ENCODE data around the gene PEDS1. TPM values are rescaled to one million over a fixed set of nuclear protein-coding genes. Genes with fewer than 3 reads are reported as not detected.

The PEDS1 gene
- total and polyA plus RNA-seq, 2 of the 13 experiments (the other 11 are each of a cell fraction or from before 2014, with no cell fraction given), result 30.5 to 93.9 TPM

GRCh38 chr20:50112512-50113419, 40.8 kb downstream of the PEDS1 start, which contains the start of gene UBE2V1 (continued):
- TF ChIP-seq ZNF136 (CRISPR knock-in tag; IDR thresholded peaks at IDR 0.05; ENCODE audit: low read depth) (peak; percentile 38; the same call in 1 of the 2 replicates), MEIS2 (CRISPR knock-in tag; IDR thresholded peaks at IDR 0.05) (peak; percentile 84), ZEB1 (IDR thresholded peaks at IDR 0.05; ENCODE audit: insufficient replicate concordance, low read depth) (no peak), SMARCC2 (IDR thresholded peaks at IDR 0.05) (no peak), IKZF4 (CRISPR knock-in tag; IDR thresholded peaks at IDR 0.05; ENCODE audit: borderline replicate concordance, low read depth, not compliant biosample characterization) (peak; percentile 89), ZNF143 (CRISPR knock-in tag; IDR thresholded peaks at IDR 0.05) (peak; percentile 66), ARNT2 (CRISPR knock-in tag; IDR thresholded peaks at IDR 0.05; ENCODE audit: low read depth) (peak; percentile 97), TEF (CRISPR knock-in tag; IDR thresholded peaks at IDR 0.05) (0 out of 2 replicates have a peak, but pooled peaks have one; percentile 54), NFE2 (CRISPR knock-in tag; IDR thresholded peaks at IDR 0.05) (no peak), ZFP36L2 (CRISPR knock-in tag; IDR thresholded peaks at IDR 0.05) (0 out of 2 replicates have a peak, but pooled peaks have one; percentile 64), ZNF326 (CRISPR knock-in tag; IDR thresholded peaks at IDR 0.05; ENCODE audit: borderline replicate concordance) (no peak), HOXA5 (CRISPR knock-in tag; IDR thresholded peaks at IDR 0.05) (peak; percentile 69), ZNF781 (CRISPR knock-in tag; IDR thresholded peaks at IDR 0.05; ENCODE audit: borderline replicate concordance, not compliant biosample characterization) (no peak), ZNF737 (CRISPR knock-in tag; IDR thresholded peaks at IDR 0.05; ENCODE audit: borderline replicate concordance) (0 out of 2 replicates have a peak, but pooled peaks have one; percentile 64), ZNF800 (CRISPR knock-in tag; IDR thresholded peaks at IDR 0.05) (peak; percentile 71; the same call in 1 of the 2 replicates), ZNF512 (CRISPR knock-in tag; IDR thresholded peaks at IDR 0.05) (0 out of 2 replicates have a peak, but pooled peaks have one; percentile 35)
- TF ChIP-seq, protein P1, sequence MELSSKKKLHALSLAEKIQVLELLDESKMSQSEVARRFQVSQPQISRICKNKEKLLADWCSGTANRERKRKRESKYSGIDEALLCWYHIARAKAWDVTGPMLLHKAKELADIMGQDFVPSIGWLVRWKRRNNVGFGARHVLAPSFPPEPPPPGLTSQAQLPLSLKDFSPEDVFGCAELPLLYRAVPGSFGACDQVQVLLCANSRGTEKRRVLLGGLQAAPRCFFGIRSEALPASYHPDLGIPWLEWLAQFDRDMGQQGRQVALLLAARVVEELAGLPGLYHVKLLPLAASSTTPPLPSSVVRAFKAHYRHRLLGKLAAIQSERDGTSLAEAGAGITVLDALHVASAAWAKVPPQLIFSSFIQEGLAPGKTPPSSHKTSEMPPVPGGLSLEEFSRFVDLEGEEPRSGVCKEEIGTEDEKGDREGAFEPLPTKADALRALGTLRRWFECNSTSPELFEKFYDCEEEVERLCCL (CRISPR knock-in tag; IDR thresholded peaks at IDR 0.05; ENCODE audit: borderline replicate concordance), result no peak
- TF ChIP-seq, protein P2, sequence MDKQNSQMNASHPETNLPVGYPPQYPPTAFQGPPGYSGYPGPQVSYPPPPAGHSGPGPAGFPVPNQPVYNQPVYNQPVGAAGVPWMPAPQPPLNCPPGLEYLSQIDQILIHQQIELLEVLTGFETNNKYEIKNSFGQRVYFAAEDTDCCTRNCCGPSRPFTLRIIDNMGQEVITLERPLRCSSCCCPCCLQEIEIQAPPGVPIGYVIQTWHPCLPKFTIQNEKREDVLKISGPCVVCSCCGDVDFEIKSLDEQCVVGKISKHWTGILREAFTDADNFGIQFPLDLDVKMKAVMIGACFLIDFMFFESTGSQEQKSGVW (CRISPR knock-in tag; IDR thresholded peaks at IDR 0.05; ENCODE audit: borderline replicate concordance), result no peak
- TF ChIP-seq, protein P3, sequence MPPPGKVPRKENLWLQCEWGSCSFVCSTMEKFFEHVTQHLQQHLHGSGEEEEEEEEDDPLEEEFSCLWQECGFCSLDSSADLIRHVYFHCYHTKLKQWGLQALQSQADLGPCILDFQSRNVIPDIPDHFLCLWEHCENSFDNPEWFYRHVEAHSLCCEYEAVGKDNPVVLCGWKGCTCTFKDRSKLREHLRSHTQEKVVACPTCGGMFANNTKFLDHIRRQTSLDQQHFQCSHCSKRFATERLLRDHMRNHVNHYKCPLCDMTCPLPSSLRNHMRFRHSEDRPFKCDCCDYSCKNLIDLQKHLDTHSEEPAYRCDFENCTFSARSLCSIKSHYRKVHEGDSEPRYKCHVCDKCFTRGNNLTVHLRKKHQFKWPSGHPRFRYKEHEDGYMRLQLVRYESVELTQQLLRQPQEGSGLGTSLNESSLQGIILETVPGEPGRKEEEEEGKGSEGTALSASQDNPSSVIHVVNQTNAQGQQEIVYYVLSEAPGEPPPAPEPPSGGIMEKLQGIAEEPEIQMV (CRISPR knock-in tag; IDR thresholded peaks at IDR 0.05; ENCODE audit: low read depth), result peak; percentile 82

Measured in HepG2 (cell line).